Measurements from ENCODE around the gene WHRN.

WHRN gene

GRCh38 chr9:114472765-114473446 is 32.4 kb downstream of the WHRN start:
- no peak overlapping the region for H3K4me3 ChIP-seq (replicated peaks; ENCODE audit: insufficient read depth, low read length)
- DNase-seq (ENCODE audit: low read depth in 1 of 2, low spot score in 1 of 2) = no peak
- H3K27ac ChIP-seq (replicated peaks) = no peak overlapping the region
- no peak for TF ChIP-seq POLR2AphosphoS5 (IDR thresholded peaks at IDR 0.05; ENCODE audit: low read depth)
- TF ChIP-seq SPI1 (IDR thresholded peaks at IDR 0.05; ENCODE audit: borderline replicate concordance, low read depth) = no peak
- no peak for TF ChIP-seq GABPA (IDR thresholded peaks at IDR 0.05; ENCODE audit: low read depth)
- no peak for TF ChIP-seq CTCF (IDR thresholded peaks at IDR 0.05; ENCODE audit: insufficient read depth, low read length)
- no peaks in the 10 kb centered on the region for H3K27me3 ChIP-seq (ENCODE audit: insufficient read depth, poor library complexity, severe bottlenecking)

DNA sequence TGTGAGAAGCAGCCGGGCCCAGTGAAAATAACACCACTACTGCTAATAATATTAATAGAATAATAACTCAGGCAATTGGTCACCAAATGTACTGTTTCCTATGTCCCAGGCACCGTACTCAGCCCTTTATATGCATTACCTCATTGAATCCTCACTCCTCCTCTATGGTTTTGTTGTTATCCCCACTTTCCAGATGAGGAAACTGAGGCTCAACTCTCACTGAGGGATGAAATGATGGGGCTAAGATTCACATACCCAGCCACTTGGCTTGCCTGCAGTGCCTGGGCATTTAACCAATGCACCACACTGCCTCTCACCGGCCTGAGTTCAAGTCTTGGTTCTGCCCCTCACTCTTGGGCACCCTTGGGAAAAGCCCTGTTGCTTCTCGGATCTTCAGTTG is 34.1 kb downstream of the WHRN start:
- TF ChIP-seq, protein P1, sequence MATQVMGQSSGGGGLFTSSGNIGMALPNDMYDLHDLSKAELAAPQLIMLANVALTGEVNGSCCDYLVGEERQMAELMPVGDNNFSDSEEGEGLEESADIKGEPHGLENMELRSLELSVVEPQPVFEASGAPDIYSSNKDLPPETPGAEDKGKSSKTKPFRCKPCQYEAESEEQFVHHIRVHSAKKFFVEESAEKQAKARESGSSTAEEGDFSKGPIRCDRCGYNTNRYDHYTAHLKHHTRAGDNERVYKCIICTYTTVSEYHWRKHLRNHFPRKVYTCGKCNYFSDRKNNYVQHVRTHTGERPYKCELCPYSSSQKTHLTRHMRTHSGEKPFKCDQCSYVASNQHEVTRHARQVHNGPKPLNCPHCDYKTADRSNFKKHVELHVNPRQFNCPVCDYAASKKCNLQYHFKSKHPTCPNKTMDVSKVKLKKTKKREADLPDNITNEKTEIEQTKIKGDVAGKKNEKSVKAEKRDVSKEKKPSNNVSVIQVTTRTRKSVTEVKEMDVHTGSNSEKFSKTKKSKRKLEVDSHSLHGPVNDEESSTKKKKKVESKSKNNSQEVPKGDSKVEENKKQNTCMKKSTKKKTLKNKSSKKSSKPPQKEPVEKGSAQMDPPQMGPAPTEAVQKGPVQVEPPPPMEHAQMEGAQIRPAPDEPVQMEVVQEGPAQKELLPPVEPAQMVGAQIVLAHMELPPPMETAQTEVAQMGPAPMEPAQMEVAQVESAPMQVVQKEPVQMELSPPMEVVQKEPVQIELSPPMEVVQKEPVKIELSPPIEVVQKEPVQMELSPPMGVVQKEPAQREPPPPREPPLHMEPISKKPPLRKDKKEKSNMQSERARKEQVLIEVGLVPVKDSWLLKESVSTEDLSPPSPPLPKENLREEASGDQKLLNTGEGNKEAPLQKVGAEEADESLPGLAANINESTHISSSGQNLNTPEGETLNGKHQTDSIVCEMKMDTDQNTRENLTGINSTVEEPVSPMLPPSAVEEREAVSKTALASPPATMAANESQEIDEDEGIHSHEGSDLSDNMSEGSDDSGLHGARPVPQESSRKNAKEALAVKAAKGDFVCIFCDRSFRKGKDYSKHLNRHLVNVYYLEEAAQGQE (IDR thresholded peaks at IDR 0.05; ENCODE audit: insufficient replicate concordance, low read depth) = no peak
- TF ChIP-seq CTCF (IDR thresholded peaks at IDR 0.05; ENCODE audit: insufficient read depth, low read length) (no peak), SPI1 (IDR thresholded peaks at IDR 0.05; ENCODE audit: borderline replicate concordance, low read depth) (no peak), POLR2AphosphoS5 (IDR thresholded peaks at IDR 0.05; ENCODE audit: low read depth) (no peak), GABPA (IDR thresholded peaks at IDR 0.05; ENCODE audit: low read depth) (no peak)
- no peak overlapping the region for H3K4me3 ChIP-seq (replicated peaks; ENCODE audit: insufficient read depth, low read length)
- no peak for DNase-seq (ENCODE audit: low read depth in 1 of 2, low spot score in 1 of 2)
- H3K27me3 ChIP-seq (ENCODE audit: insufficient read depth, poor library complexity, severe bottlenecking) = no peaks in the 10 kb centered on the region
- no peak overlapping the region for H3K27ac ChIP-seq (replicated peaks)

GRCh38 chr9:114470581-114470980 is 34.7 kb downstream of the WHRN start:
- Histone ChIP-seq H3K27me3 (ENCODE audit: insufficient read depth, poor library complexity, severe bottlenecking) (no peaks in the 10 kb centered on the region), H3K4me3 (replicated peaks; ENCODE audit: insufficient read depth, low read length) (no peak overlapping the region), H3K27ac (replicated peaks) (no peak overlapping the region)
- TF ChIP-seq CTCF (IDR thresholded peaks at IDR 0.05; ENCODE audit: insufficient read depth, low read length) (no peak), POLR2AphosphoS5 (IDR thresholded peaks at IDR 0.05; ENCODE audit: low read depth) (no peak), GABPA (IDR thresholded peaks at IDR 0.05; ENCODE audit: low read depth) (no peak), SPI1 (IDR thresholded peaks at IDR 0.05; ENCODE audit: borderline replicate concordance, low read depth) (no peak)
- TF ChIP-seq, protein P1 (IDR thresholded peaks at IDR 0.05; ENCODE audit: insufficient replicate concordance, low read depth) = no peak
- no peak for DNase-seq (ENCODE audit: low read depth in 1 of 2, low spot score in 1 of 2)

DNA sequence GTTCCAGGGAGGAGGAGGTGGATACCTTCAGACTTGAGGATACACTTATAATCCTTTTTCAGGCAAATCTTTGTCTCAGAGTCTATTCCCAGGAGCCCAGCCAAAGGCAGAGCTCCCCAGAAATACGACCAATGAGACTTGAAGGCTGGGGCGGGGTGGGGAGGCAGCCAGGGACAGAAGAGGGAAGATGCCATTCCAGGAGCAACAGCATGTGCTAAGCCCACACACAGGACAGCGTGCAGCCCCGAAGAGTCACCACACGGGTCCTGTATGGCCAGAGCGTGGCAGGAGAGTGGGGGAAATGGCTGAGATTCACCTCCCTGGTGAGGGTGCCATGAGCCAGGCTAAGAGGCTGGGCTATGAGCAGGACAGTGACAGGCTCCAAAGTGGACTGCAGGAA is 35.2 kb downstream of the WHRN start:
- Histone ChIP-seq H3K4me3 (replicated peaks; ENCODE audit: insufficient read depth, low read length) (no peak overlapping the region), H3K27ac (replicated peaks) (no peak overlapping the region), H3K27me3 (ENCODE audit: insufficient read depth, poor library complexity, severe bottlenecking) (no peaks in the 10 kb centered on the region)
- DNase-seq (ENCODE audit: low read depth in 1 of 2, low spot score in 1 of 2) = no peak
- no peak for TF ChIP-seq POLR2AphosphoS5 (IDR thresholded peaks at IDR 0.05; ENCODE audit: low read depth)
- TF ChIP-seq CTCF (IDR thresholded peaks at IDR 0.05; ENCODE audit: insufficient read depth, low read length) = no peak
- TF ChIP-seq, protein P1 (IDR thresholded peaks at IDR 0.05; ENCODE audit: insufficient replicate concordance, low read depth) = no peak
- no peak for TF ChIP-seq SPI1 (IDR thresholded peaks at IDR 0.05; ENCODE audit: borderline replicate concordance, low read depth)
- no peak for TF ChIP-seq GABPA (IDR thresholded peaks at IDR 0.05; ENCODE audit: low read depth)
